PC-3 (cell line): Measurements from ENCODE around the gene RPL36. TPM values are rescaled to one million over a fixed set of nuclear protein-coding genes. Genes with fewer than 3 reads are reported as not detected.

Experiments
- ATAC-seq: fragments of 200-7000 bp; cut with Tn5 transposase; 2 replicates; pipeline ENCODE4 v1.9.1; 2020; ENCODE audit warnings: mild to moderate bottlenecking, moderate library complexity
- BruUV-seq: library from RNA; stranded (reverse); fragments of 400-500 nt; replicated peaks from 2 replicates; lab custom pipeline; 2021; lab: Mats Ljungman, UMichigan
- CTCF ChIA-PET: fragments of 300-600 bp; sonication (Branson Sonifier 250); formaldehyde crosslinking; loops from one replicate; lab custom pipeline; 2022; ENCODE audit warnings: antibody characterized with exemption; lab: Charles Lee
- POLR2A ChIA-PET: fragments of 300-600 bp; sonication (Branson Sonifier 250); formaldehyde crosslinking; loops from one replicate; lab custom pipeline; 2022; ENCODE audit warnings: antibody characterized with exemption; ENCODE audit not compliant: unreplicated experiment; lab: Charles Lee
- DNase-seq: peaks from one replicate; pipeline ENCODE4 v3.0.0-alpha.2; 2015
- H2AFZ ChIP-seq: fragments of 300-600 bp; sonication (generic); 2 replicates; pipeline ENCODE4 v1.6.0; 2016; ENCODE audit warnings: antibody characterized with exemption, low read length
- H3F3A ChIP-seq: fragments of 300-600 bp; sonication (generic); one replicate; pipeline ENCODE4 v1.6.0; 2017; ENCODE audit warnings: antibody characterized with exemption, low read length, control low read depth, mild to moderate bottlenecking; ENCODE audit not compliant: unreplicated experiment
- H3K27ac ChIP-seq: fragments of 300-600 bp; sonication (generic); 2 replicates; pipeline ENCODE4 v1.5.1; 2016; ENCODE audit warnings: mild to moderate bottlenecking, low read length
- H3K27me3 ChIP-seq: fragments of 300-600 bp; sonication (generic); 2 replicates; pipeline ENCODE4 v1.6.1; 2016; ENCODE audit warnings: low read length, mixed read lengths
- H3K36me3 ChIP-seq: fragments of 300-600 bp; sonication (generic); 2 replicates; pipeline ENCODE4 v1.6.1; 2016; ENCODE audit warnings: low read depth, mixed run types, low read length, mixed read lengths
- H3K4me1 ChIP-seq: fragments of 300-600 bp; sonication (generic); 2 replicates; pipeline ENCODE4 v1.5.1; 2016; ENCODE audit warnings: low read length; ENCODE audit not compliant: insufficient read depth
- H3K4me2 ChIP-seq: fragments of 300-600 bp; sonication (generic); 2 replicates; pipeline ENCODE4 v1.6.0; 2016; ENCODE audit warnings: low read length
- H3K4me3 ChIP-seq: fragments of 300-600 bp; sonication (generic); 2 replicates; pipeline ENCODE4 v1.5.1; 2016; ENCODE audit warnings: mild to moderate bottlenecking, low read length, mixed read lengths
- H3K79me2 ChIP-seq: fragments of 300-600 bp; sonication (generic); 2 replicates; pipeline ENCODE4 v1.6.1; 2017; ENCODE audit warnings: low read length, mixed read lengths
- H3K9ac ChIP-seq: fragments of 300-600 bp; sonication (generic); 2 replicates; pipeline ENCODE4 v1.6.0; 2016; ENCODE audit warnings: mild to moderate bottlenecking, low read length
- H3K9me2 ChIP-seq: fragments of 300-600 bp; sonication (generic); replicated peaks from 2 replicates; pipeline ENCODE4 v1.6.1; 2016; ENCODE audit warnings: mixed run types, low read length, mixed read lengths
- H3K9me3 ChIP-seq: fragments of 300-600 bp; sonication (generic); 2 replicates; pipeline ENCODE4 v1.6.1; 2016; ENCODE audit warnings: low read length, mixed read lengths
- H4K20me1 ChIP-seq: fragments of 300-600 bp; sonication (generic); 2 replicates; pipeline ENCODE4 v1.6.1; 2016; ENCODE audit warnings: low read length, mixed read lengths
- EZH2 ChIP-seq: fragments of 300-600 bp; sonication (generic); IDR thresholded peaks from one replicate; pipeline ENCODE4 v1.6.1; 2017; ENCODE audit warnings: antibody characterized with exemption, mild to moderate bottlenecking, low read length; ENCODE audit not compliant: unreplicated experiment
- EZH2phosphoT487 ChIP-seq: fragments of 300-600 bp; sonication (generic); IDR thresholded peaks from 2 replicates; pipeline ENCODE4 v1.6.1; 2018; ENCODE audit warnings: mild to moderate bottlenecking, antibody characterized with exemption, low read length, borderline replicate concordance
- intact Hi-C: fragments of 100-400 bp; cut with micrococcal nuclease; formaldehyde crosslinking; loops from 2 replicates; pipeline ENCODE4 v1.9.0; 2023
- total RNA-seq: library from RNA; depleted of rRNA; stranded (reverse); fragments of >200 nt; gene quantifications from 2 replicates; pipeline ENCODE4 v1.2.3, GENCODE V29; 2014
- TF ChIP-seq, protein P1 (sequence below): fragments of 300-600 bp; sonication (generic); conservative IDR thresholded peaks from 2 replicates; pipeline ENCODE4 v1.5.1; 2017; ENCODE audit warnings: antibody characterized with exemption, low read depth, mild to moderate bottlenecking, low read length

Gene RPL36
- total RNA-seq, 1 experiment from 2014 or later, result 2,470 TPM

DNA sequence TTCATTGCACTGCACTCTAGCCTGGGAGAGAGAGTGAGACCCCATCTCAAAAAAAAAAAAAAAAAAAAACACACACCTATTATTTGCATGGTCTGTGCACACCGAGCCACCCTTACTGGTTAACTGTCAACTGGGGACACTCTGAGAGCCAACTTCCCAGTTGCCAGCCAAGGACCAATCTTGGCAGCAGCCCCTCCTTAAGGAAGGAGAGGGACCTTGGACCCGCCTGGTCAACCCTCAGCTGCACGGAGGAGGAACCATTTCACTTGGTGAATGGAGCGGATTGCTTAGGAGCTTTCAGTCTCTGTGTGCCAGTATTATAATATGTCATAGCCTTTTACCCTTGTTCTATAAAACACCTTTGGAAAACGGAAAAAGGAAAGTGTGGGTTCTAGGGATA, 34.7 kb upstream of the RPL36 start:
- ChIA-PET CTCF (no interaction called here), POLR2A (no interaction called here)
- Histone ChIP-seq H3K4me2 (no peak overlapping the region), H3K4me1 (no peaks in the 10 kb centered on the region), H3K9me2 (no peaks in the 10 kb centered on the region), H3K27me3 (no peaks in the 10 kb centered on the region), H3F3A (no peaks in the 10 kb centered on the region), H3K4me3 (no peak overlapping the region), H3K9me3 (no peaks in the 10 kb centered on the region), H2AFZ (no peak overlapping the region), H3K79me2 (no peaks in the 10 kb centered on the region), H3K9ac (no peak overlapping the region), H3K27ac (no peak overlapping the region), H3K36me3 (peaks cover 76% of the 10 kb centered on the region), H4K20me1 (peaks cover 3% of the 10 kb centered on the region; the same call in 1 of the 2 replicates)
- no peak for DNase-seq
- no peak for TF ChIP-seq EZH2
- intact Hi-C loops, result no loop called here
- no peak for ATAC-seq
- no TSS peak for BruUV-seq

DNA sequence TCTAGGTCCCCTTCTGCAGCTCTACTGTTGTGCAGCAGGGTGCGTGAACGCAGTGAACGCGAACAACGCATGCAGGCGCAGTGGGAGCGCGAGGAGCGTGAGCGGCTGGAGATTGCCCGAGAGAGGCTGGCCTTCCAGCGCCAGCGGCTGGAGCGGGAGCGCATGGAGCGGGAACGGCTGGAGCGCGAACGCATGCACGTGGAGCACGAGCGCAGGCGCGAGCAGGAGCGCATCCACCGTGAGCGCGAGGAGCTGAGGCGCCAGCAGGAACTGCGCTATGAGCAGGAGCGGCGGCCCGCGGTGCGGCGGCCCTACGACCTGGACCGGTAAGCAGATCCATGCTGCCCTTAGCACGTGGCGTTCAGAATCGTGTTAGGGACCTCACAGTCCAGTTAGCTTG, 28.6 kb upstream of the RPL36 start:
- H4K20me1 ChIP-seq, result peaks cover 14% of the 10 kb centered on the region; the same call in 1 of the 2 replicates
- CTCF ChIA-PET, result no interaction called here
- no peaks in the 10 kb centered on the region for H3K79me2 ChIP-seq

DNA sequence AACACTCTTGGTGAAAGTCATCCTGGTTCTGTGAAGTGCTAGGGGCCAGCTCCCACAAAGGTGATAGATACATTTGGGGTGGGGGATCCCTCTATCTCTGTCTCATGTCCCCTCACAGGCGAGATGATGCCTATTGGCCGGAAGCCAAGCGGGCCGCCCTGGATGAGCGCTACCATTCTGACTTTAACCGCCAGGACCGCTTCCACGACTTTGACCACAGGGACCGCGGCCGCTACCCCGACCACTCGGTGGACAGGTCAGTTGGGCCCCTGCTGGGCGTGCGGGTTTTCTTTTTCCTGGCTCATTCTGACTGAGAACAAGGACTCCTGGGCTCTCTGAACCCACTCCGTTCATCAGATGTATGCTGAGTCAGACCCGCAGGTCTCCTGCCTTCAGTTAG, 26.2 kb upstream of the RPL36 start:
- BruUV-seq, result no TSS peak
- Histone ChIP-seq H3K4me2 (no peak overlapping the region), H4K20me1 (0 out of 2 replicates have a peak, but pooled peaks cover 10% of the 10 kb centered on the region), H3K9me2 (no peaks in the 10 kb centered on the region), H3K9ac (no peak overlapping the region), H3F3A (no peaks in the 10 kb centered on the region), H3K36me3 (peaks cover 76% of the 10 kb centered on the region), H3K27me3 (no peaks in the 10 kb centered on the region), H3K79me2 (no peaks in the 10 kb centered on the region), H3K4me1 (no peaks in the 10 kb centered on the region), H3K27ac (no peak overlapping the region), H2AFZ (no peak overlapping the region), H3K4me3 (no peak overlapping the region), H3K9me3 (no peaks in the 10 kb centered on the region)
- DNase-seq (no peak), ATAC-seq (no peak)
- intact Hi-C loops, result no loop called here
- ChIA-PET POLR2A (no interaction called here), CTCF (no interaction called here)
- no peak for TF ChIP-seq EZH2
- no peak for TF ChIP-seq EZH2phosphoT487
- TF ChIP-seq, protein P1, sequence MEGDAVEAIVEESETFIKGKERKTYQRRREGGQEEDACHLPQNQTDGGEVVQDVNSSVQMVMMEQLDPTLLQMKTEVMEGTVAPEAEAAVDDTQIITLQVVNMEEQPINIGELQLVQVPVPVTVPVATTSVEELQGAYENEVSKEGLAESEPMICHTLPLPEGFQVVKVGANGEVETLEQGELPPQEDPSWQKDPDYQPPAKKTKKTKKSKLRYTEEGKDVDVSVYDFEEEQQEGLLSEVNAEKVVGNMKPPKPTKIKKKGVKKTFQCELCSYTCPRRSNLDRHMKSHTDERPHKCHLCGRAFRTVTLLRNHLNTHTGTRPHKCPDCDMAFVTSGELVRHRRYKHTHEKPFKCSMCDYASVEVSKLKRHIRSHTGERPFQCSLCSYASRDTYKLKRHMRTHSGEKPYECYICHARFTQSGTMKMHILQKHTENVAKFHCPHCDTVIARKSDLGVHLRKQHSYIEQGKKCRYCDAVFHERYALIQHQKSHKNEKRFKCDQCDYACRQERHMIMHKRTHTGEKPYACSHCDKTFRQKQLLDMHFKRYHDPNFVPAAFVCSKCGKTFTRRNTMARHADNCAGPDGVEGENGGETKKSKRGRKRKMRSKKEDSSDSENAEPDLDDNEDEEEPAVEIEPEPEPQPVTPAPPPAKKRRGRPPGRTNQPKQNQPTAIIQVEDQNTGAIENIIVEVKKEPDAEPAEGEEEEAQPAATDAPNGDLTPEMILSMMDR, result no peak

More for the DNA sequence above, 28.6 kb upstream of the RPL36 start:
- Histone ChIP-seq H2AFZ (no peak overlapping the region), H3K9me3 (no peaks in the 10 kb centered on the region), H3K4me1 (no peaks in the 10 kb centered on the region), H3K27ac (no peak overlapping the region), H3K4me2 (no peak overlapping the region), H3K36me3 (peaks cover 70% of the 10 kb centered on the region), H3K4me3 (no peak overlapping the region), H3K9ac (no peak overlapping the region), H3K9me2 (no peaks in the 10 kb centered on the region), H3F3A (no peaks in the 10 kb centered on the region), H3K27me3 (no peaks in the 10 kb centered on the region)
- no peak for ATAC-seq
- BruUV-seq, result no TSS peak
- intact Hi-C loops, result no loop called here
- TF ChIP-seq EZH2phosphoT487 (no peak), EZH2 (no peak)
- TF ChIP-seq, protein P1, result no peak
- no peak for DNase-seq
- POLR2A ChIA-PET, result no interaction called here
